ENCODE results near the gene KPNA1. TPM values are rescaled to one million over a fixed set of nuclear protein-coding genes. Genes with fewer than 3 reads are reported as not detected.
A peak's percentile ranks its signal among the peaks of the same experiment; 100 is the strongest.
"Not testable (repeated sequence)": the region's sequence is repeated elsewhere in the genome, so short reads cannot be mapped to it uniquely, and the experiment has no call there.

KPNA1 gene
- total RNA-seq, 2 experiments from 2014 or later, result 47.4 to 49.0 TPM

DNA sequence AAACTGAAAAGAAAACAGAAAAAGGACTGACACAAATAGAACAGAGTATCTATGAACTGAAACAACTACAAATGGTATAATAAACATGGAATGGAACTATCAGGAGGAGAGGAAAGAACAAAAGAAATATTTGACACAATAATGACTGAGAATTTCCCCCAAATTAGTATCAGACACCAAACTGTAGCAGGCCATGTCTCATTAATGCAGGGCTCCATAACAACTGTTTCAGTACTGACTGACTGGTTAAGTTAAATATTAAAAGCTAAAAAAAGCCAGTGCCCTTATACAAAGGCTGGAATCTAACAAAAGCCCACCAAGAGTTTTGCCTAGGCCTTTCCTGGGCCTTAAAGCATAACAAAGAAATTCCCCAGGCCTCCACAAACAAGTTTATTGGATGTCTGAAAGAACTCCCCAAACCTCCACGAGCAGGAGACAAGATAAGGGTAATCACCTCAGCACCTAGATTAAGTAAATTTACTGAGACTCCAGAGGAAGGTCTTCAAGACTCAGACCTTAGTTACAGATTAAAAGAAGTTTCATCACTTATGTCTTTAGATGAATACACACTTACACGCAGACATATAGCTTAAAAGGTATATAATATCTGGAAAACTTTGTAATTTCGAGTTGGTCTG lies 45.7 kb downstream of the KPNA1 start:
- Mint-ChIP-seq H3K9me3 (no peaks in the 10 kb centered on the region), H3K27ac (no peak overlapping the region), H3K4me3 (no peak overlapping the region), H3K36me3 (peaks cover 12% of the 10 kb centered on the region), H3K4me1 (peaks cover 56% of the 10 kb centered on the region), H3K27me3 (no peaks in the 10 kb centered on the region)
- no peak for DNase-seq

GRCh38 chr3:122466701-122467240 lies 48.0 kb downstream of the KPNA1 start:
- no peak for DNase-seq
- no peaks in the 10 kb centered on the region for H3K27me3 Mint-ChIP-seq
- H3K4me3 Mint-ChIP-seq, result no peak overlapping the region
- H3K9me3 Mint-ChIP-seq, result no peaks in the 10 kb centered on the region
- no peak overlapping the region for H3K27ac Mint-ChIP-seq
- H3K4me1 Mint-ChIP-seq, result peaks cover 40% of the 10 kb centered on the region
- H3K36me3 Mint-ChIP-seq, result peaks cover 19% of the 10 kb centered on the region

- H3K4me3 Mint-ChIP-seq, result no peak overlapping the region
These were observed 50.1 kb downstream of the KPNA1 start for GRCh38 chr3:122464659-122465058.

DNA sequence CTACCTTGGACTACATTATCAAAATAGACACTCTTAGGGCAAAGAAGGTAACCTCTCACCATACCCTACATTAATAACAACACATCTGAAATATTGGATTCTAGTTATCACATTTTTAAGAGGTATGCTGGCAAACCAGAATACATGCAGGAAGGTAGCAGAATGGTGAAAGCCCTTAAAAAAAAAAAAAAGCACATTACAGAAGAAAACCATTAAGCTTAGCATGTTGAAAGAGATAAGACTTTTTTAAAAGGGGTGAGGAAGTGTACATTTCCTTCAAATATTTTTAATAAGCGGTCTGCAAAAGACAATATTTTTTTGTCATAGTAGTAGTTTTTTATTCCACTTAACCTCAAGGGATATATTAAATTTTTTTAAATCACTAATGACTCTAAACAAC lies 52.3 kb downstream of the KPNA1 start:
- no peaks in the 10 kb centered on the region for H3K9me3 Mint-ChIP-seq
- no peak overlapping the region for H3K27ac Mint-ChIP-seq
- peaks cover 28% of the 10 kb centered on the region for H3K36me3 Mint-ChIP-seq
- H3K27me3 Mint-ChIP-seq, result no peaks in the 10 kb centered on the region
- no peak for DNase-seq
- H3K4me1 Mint-ChIP-seq, result peaks cover 14% of the 10 kb centered on the region
- no peak overlapping the region for H3K4me3 Mint-ChIP-seq

More at GRCh38 chr3:122464659-122465058, 50.1 kb downstream of the KPNA1 start:
- Mint-ChIP-seq H3K36me3 (peaks cover 23% of the 10 kb centered on the region), H3K4me1 (peaks cover 30% of the 10 kb centered on the region), H3K9me3 (no peaks in the 10 kb centered on the region), H3K27me3 (no peaks in the 10 kb centered on the region), H3K27ac (no peak overlapping the region)
- DNase-seq, result no peak

GRCh38 chr3:122461806-122462205 lies 52.9 kb downstream of the KPNA1 start:
- Mint-ChIP-seq H3K27me3 (no peaks in the 10 kb centered on the region), H3K36me3 (peaks cover 24% of the 10 kb centered on the region), H3K9me3 (no peaks in the 10 kb centered on the region), H3K4me3 (no peak overlapping the region), H3K27ac (no peak overlapping the region), H3K4me1 (peaks cover 11% of the 10 kb centered on the region)
- DNase-seq, result no peak

GRCh38 chr3:122458992-122459391 lies 55.7 kb downstream of the KPNA1 start:
- Mint-ChIP-seq H3K4me1 (peaks cover 6% of the 10 kb centered on the region), H3K27ac (no peak overlapping the region), H3K27me3 (no peaks in the 10 kb centered on the region), H3K36me3 (peaks cover 26% of the 10 kb centered on the region), H3K9me3 (no peaks in the 10 kb centered on the region), H3K4me3 (no peak overlapping the region)
- no peak for DNase-seq

- H3K4me3 Mint-ChIP-seq, result no peak overlapping the region
- peaks cover 23% of the 10 kb centered on the region for H3K36me3 Mint-ChIP-seq
- no peak overlapping the region for H3K27ac Mint-ChIP-seq
- DNase-seq, result no peak
- H3K27me3 Mint-ChIP-seq, result no peaks in the 10 kb centered on the region
- no peaks in the 10 kb centered on the region for H3K9me3 Mint-ChIP-seq
- H3K4me1 Mint-ChIP-seq, result peaks cover 6% of the 10 kb centered on the region
These were observed 57.0 kb downstream of the KPNA1 start for GRCh38 chr3:122457706-122458105.

DNA sequence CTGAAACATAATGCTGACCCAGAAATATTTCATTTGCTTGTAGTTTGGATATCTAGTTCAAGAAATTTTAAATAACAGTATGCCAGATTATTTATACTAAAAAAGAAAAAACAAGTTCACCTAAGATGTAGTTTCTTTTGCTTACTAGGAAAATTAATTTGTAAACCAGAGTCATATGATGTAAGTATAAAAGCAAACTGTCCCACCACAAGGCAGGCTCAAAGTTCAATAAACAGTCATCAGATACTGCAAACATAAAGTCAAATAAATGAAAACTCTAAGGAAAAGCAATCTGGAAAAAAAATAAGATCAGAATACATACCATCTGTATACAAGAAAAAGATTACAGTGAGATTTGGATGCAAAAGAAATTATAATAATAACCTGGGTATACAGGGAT lies 58.7 kb downstream of the KPNA1 start:
- H3K4me1 Mint-ChIP-seq, result peaks cover 3% of the 10 kb centered on the region
- no peak overlapping the region for H3K27ac Mint-ChIP-seq
- no peak overlapping the region for H3K4me3 Mint-ChIP-seq
- peaks cover 16% of the 10 kb centered on the region for H3K36me3 Mint-ChIP-seq
- no peaks in the 10 kb centered on the region for H3K27me3 Mint-ChIP-seq
- no peak for DNase-seq
- no peaks in the 10 kb centered on the region for H3K9me3 Mint-ChIP-seq

DNA sequence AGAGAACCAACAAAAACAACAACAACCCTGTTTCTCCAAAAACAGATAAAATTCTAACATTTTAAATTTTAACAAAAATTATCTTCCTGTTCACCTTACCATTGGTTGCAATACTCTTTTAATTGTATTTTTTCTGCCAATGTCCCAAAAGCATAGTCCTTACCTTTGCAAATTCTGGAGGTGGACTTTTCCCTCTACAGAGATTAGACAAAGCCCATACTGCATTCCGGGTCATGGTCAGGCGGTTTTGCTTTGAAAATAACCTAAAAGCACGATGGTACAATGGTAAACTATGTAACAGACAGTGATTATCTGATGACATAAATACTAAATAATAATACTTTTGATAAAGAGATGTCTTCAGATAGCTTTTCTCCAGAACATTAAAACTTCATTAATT lies 63.4 kb downstream of the KPNA1 start:
- peaks cover 3% of the 10 kb centered on the region for H3K4me1 Mint-ChIP-seq
- H3K27me3 Mint-ChIP-seq, result no peaks in the 10 kb centered on the region
- peak overlapping the region; percentile 51 for H3K27ac Mint-ChIP-seq
- DNase-seq, result no peak
- peaks cover 43% of the 10 kb centered on the region for H3K36me3 Mint-ChIP-seq
- no peak overlapping the region for H3K4me3 Mint-ChIP-seq
- peaks cover 9% of the 10 kb centered on the region for H3K9me3 Mint-ChIP-seq

- DNase-seq, H3K4me1 Mint-ChIP-seq, H3K4me3 Mint-ChIP-seq, H3K27ac Mint-ChIP-seq, H3K27me3 Mint-ChIP-seq: not testable (repeated sequence)
- Mint-ChIP-seq H3K36me3 (peaks cover 69% of the 10 kb centered on the region), H3K9me3 (peaks cover 21% of the 10 kb centered on the region)
These were observed 66.5 kb downstream of the KPNA1 start for GRCh38 chr3:122448218-122448617.

GRCh38 chr3:122444491-122444887 lies 70.2 kb downstream of the KPNA1 start:
- not testable (repeated sequence) for H3K4me1 Mint-ChIP-seq, H3K4me3 Mint-ChIP-seq, DNase-seq, H3K27me3 Mint-ChIP-seq
- Mint-ChIP-seq H3K27ac (peak overlapping the region; percentile 42), H3K36me3 (peaks cover 85% of the 10 kb centered on the region), H3K9me3 (peaks cover 21% of the 10 kb centered on the region)

- Mint-ChIP-seq H3K36me3 (peaks cover 81% of the 10 kb centered on the region), H3K9me3 (peaks cover 21% of the 10 kb centered on the region)
- H3K27me3 Mint-ChIP-seq, H3K27ac Mint-ChIP-seq, H3K4me3 Mint-ChIP-seq, H3K4me1 Mint-ChIP-seq, DNase-seq: not testable (repeated sequence)
These were observed 70.8 kb downstream of the KPNA1 start for GRCh38 chr3:122443762-122444490.

GRCh38 chr3:122443090-122443489 lies 71.6 kb downstream of the KPNA1 start:
- DNase-seq, result no peak
- H3K4me1 Mint-ChIP-seq, result peaks cover 3% of the 10 kb centered on the region
- H3K27me3 Mint-ChIP-seq, result no peaks in the 10 kb centered on the region
- peaks cover 78% of the 10 kb centered on the region for H3K36me3 Mint-ChIP-seq
- no peak overlapping the region for H3K4me3 Mint-ChIP-seq
- H3K9me3 Mint-ChIP-seq, result peaks cover 17% of the 10 kb centered on the region
- no peak overlapping the region for H3K27ac Mint-ChIP-seq

- H3K4me3 Mint-ChIP-seq, result no peak overlapping the region
- peaks cover 63% of the 10 kb centered on the region for H3K36me3 Mint-ChIP-seq
- no peak for DNase-seq
- no peaks in the 10 kb centered on the region for H3K4me1 Mint-ChIP-seq
- peak overlapping the region; percentile 4 for H3K27ac Mint-ChIP-seq
- no peaks in the 10 kb centered on the region for H3K27me3 Mint-ChIP-seq
- peaks cover 4% of the 10 kb centered on the region for H3K9me3 Mint-ChIP-seq
These were observed 78.8 kb downstream of the KPNA1 start for GRCh38 chr3:122435950-122436349.

DNA sequence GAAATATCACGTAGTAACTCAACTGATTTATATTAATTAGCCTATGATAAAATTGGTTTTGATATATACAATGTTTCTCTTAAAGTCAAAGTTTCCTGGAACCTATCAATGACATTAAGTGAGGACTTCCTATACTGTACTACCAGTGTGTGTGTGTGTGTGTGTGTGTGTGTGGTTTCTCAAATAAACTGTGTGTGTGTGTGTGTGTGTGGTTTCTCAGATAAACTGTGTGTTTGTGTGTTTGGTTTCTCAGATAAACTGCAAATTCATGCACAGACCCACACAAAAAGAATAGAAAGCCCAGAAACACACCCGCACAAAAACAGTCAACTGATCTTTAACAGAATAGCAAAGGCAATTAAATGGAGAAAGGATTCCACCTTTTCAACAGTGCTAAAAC lies 84.4 kb downstream of the KPNA1 start:
- no peaks in the 10 kb centered on the region for H3K27me3 Mint-ChIP-seq
- H3K4me3 Mint-ChIP-seq, result no peak overlapping the region
- H3K36me3 Mint-ChIP-seq, result peaks cover 75% of the 10 kb centered on the region
- H3K27ac Mint-ChIP-seq, result no peak overlapping the region
- H3K9me3 Mint-ChIP-seq, result peaks cover 3% of the 10 kb centered on the region
- H3K4me1 Mint-ChIP-seq, result peaks cover 16% of the 10 kb centered on the region
- DNase-seq, result no peak

All from activated naive CD8-positive, alpha-beta T cell treated with anti-CD3 and anti-CD28 coated beads for 36 hours (primary cell).